Ectodermal cell (in vitro differentiated cells): ENCODE results near the gene STXBP1.

Experiments
- H3K27ac ChIP-seq: 2 replicates; pipeline ENCODE4 v1.7.0; 2013; ENCODE audit warnings: mild to moderate bottlenecking, low read depth, low read length; ENCODE audit not compliant: insufficient read depth, poor library complexity, severe bottlenecking
- H3K27me3 ChIP-seq: 2 replicates; pipeline ENCODE4 v1.7.0; 2013; ENCODE audit warnings: mild to moderate bottlenecking, low read length; ENCODE audit not compliant: insufficient read depth, control insufficient read depth, poor library complexity, severe bottlenecking
- H3K36me3 ChIP-seq: one replicate; pipeline ENCODE4 v1.7.0; 2013; ENCODE audit warnings: low read length; ENCODE audit not compliant: control insufficient read depth, insufficient read depth
- H3K4me1 ChIP-seq: one replicate; pipeline ENCODE4 v1.7.0; 2013; ENCODE audit warnings: low read length; ENCODE audit not compliant: control insufficient read depth, insufficient read depth
- H3K4me3 ChIP-seq: 2 replicates; pipeline ENCODE4 v1.7.0; 2013; ENCODE audit warnings: low read depth, low read length, control low read depth; ENCODE audit not compliant: insufficient read depth
- H3K9me3 ChIP-seq: 2 replicates; pipeline ENCODE4 v1.7.0; 2013; ENCODE audit warnings: mild to moderate bottlenecking, low read length, moderate library complexity; ENCODE audit not compliant: control insufficient read depth
- WGBS, 2 experiments: methylation state at CpG; one replicate each; pipeline ENCODE4 v1.1.7; 2013; ENCODE audit warnings: missing lambda C conversion rate in 2 of 2; 5-methylcytosine and 5-hydroxymethylcytosine counted together

Gene STXBP1

GRCh38 chr9:127654619-127655018 is 42.5 kb downstream of the STXBP1 start:
- no peaks in the 10 kb centered on the region for H3K9me3 ChIP-seq
- H3K27me3 ChIP-seq = no peaks in the 10 kb centered on the region
- H3K36me3 ChIP-seq = no peaks in the 10 kb centered on the region
- 29 to 31% methylated on average over 5 of the region's 5 CpGs for WGBS, 2 experiments
- H3K27ac ChIP-seq = no peak overlapping the region
- H3K4me1 ChIP-seq = no peaks in the 10 kb centered on the region
- H3K4me3 ChIP-seq = no peak overlapping the region

DNA sequence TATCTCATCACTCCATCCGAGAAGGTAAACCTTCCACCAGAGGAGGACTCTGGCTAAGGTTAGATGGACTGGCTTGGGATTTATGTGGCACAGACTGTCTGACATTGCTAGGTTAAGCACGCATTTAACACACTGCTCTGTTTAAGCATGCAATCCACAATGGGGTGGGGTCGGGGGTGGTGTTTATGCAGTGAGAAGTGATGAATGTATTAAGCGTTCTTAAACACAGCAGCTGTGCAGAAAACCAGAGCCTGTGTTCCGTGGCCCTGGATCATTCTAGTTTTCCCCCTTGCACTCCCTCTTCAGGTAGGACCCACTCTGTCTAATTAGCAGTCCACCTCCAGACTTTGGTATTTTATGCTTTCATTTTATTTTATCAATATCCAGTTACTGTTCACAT is 46.4 kb downstream of the STXBP1 start:
- Histone ChIP-seq H3K9me3 (no peaks in the 10 kb centered on the region), H3K36me3 (no peaks in the 10 kb centered on the region), H3K27me3 (no peaks in the 10 kb centered on the region), H3K27ac (no peak overlapping the region), H3K4me3 (no peak overlapping the region), H3K4me1 (no peaks in the 10 kb centered on the region)
- WGBS, 2 experiments = 94% methylated on average over 5 of the region's 5 CpGs

DNA sequence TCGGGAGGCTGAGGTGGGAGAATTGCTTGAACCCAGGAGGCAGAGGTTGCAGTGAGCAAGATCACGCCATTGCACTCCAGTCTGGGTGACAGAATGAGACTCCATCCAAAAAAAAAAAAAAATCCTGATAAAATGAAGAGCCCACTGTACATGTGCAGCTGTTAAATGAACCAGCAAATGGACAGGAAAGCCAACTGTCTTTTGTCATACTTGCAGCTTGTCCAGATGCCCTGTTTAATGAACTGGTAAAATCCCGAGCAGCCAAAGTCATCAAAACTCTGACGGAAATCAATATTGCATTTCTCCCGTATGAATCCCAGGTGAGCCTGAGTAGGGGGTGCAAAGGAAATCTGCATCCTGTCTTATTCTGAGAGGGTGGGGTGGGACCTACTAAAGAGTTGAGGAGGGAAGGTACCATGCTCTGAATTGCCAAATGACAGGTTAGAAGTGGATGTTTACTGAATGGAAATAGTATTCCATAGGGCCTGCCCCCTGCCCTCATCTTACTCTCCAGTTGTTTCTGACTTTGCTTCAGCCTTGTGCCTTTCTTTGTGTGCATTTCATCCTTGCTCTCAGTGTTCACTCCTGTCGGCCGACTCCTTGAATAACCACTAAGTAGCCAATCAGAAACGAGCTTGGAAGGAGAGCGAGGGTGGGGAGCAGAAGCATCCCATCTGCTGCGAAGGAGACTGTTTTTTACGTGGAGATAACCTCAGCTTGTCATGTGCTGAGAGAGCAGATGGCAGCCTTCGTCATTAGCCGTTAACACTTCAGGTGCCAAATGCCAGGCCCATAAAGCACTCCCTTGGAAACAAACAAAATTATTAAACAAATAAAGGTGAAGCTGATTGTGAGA is 49.0 kb downstream of the STXBP1 start:
- Histone ChIP-seq H3K4me1 (no peaks in the 10 kb centered on the region), H3K4me3 (no peak overlapping the region), H3K36me3 (no peaks in the 10 kb centered on the region), H3K9me3 (no peaks in the 10 kb centered on the region), H3K27me3 (no peaks in the 10 kb centered on the region), H3K27ac (peak overlapping the region; percentile 38)
- 69 to 73% methylated on average over 13 of the region's 13 CpGs for WGBS, 2 experiments

- H3K4me1 ChIP-seq = no peaks in the 10 kb centered on the region
- H3K4me3 ChIP-seq = no peak overlapping the region
- WGBS, 2 experiments = 82 to 93% methylated on average over 1 of the region's 1 CpG
- no peaks in the 10 kb centered on the region for H3K9me3 ChIP-seq
- H3K36me3 ChIP-seq = no peaks in the 10 kb centered on the region
- H3K27ac ChIP-seq = no peak overlapping the region
- H3K27me3 ChIP-seq = no peaks in the 10 kb centered on the region
Measured at GRCh38 chr9:127662617-127663016, 50.5 kb downstream of the STXBP1 start.

- H3K4me1 ChIP-seq = no peaks in the 10 kb centered on the region
- H3K4me3 ChIP-seq = no peak overlapping the region
- H3K36me3 ChIP-seq = no peaks in the 10 kb centered on the region
- H3K9me3 ChIP-seq = no peaks in the 10 kb centered on the region
- H3K27me3 ChIP-seq = no peaks in the 10 kb centered on the region
- 95 to 97% methylated on average over 7 of the region's 7 CpGs for WGBS, 2 experiments
- no peak overlapping the region for H3K27ac ChIP-seq
Measured at GRCh38 chr9:127664324-127664677, 52.2 kb downstream of the STXBP1 start.

- Histone ChIP-seq H3K4me1 (no peaks in the 10 kb centered on the region), H3K36me3 (no peaks in the 10 kb centered on the region), H3K27me3 (no peaks in the 10 kb centered on the region), H3K9me3 (no peaks in the 10 kb centered on the region), H3K4me3 (no peak overlapping the region), H3K27ac (no peak overlapping the region)
- WGBS, 2 experiments = 85% methylated on average over 10 of the region's 10 CpGs
Measured at GRCh38 chr9:127664678-127665507, 52.8 kb downstream of the STXBP1 start.

- Histone ChIP-seq H3K27me3 (no peaks in the 10 kb centered on the region), H3K27ac (no peak overlapping the region), H3K4me1 (no peaks in the 10 kb centered on the region), H3K9me3 (no peaks in the 10 kb centered on the region), H3K36me3 (peaks cover 13% of the 10 kb centered on the region), H3K4me3 (no peak overlapping the region)
- 90% methylated on average over 3 of the region's 3 CpGs for WGBS, 2 experiments
Measured at GRCh38 chr9:127667127-127667844, 55.2 kb downstream of the STXBP1 start.

GRCh38 chr9:127667906-127668305 is 55.8 kb downstream of the STXBP1 start:
- WGBS, 2 experiments = 96% methylated on average over 18 of the region's 18 CpGs
- no peaks in the 10 kb centered on the region for H3K27me3 ChIP-seq
- no peaks in the 10 kb centered on the region for H3K4me1 ChIP-seq
- H3K4me3 ChIP-seq = no peak overlapping the region
- no peaks in the 10 kb centered on the region for H3K9me3 ChIP-seq
- H3K36me3 ChIP-seq = peaks cover 13% of the 10 kb centered on the region
- no peak overlapping the region for H3K27ac ChIP-seq

GRCh38 chr9:127673234-127673633 is 61.2 kb downstream of the STXBP1 start:
- WGBS, 2 experiments = 93 to 95% methylated on average over 7 of the region's 7 CpGs
- no peaks in the 10 kb centered on the region for H3K27me3 ChIP-seq
- H3K36me3 ChIP-seq = peaks cover 20% of the 10 kb centered on the region
- no peaks in the 10 kb centered on the region for H3K4me1 ChIP-seq
- no peaks in the 10 kb centered on the region for H3K9me3 ChIP-seq
- H3K27ac ChIP-seq = no peak overlapping the region
- H3K4me3 ChIP-seq = no peak overlapping the region

DNA sequence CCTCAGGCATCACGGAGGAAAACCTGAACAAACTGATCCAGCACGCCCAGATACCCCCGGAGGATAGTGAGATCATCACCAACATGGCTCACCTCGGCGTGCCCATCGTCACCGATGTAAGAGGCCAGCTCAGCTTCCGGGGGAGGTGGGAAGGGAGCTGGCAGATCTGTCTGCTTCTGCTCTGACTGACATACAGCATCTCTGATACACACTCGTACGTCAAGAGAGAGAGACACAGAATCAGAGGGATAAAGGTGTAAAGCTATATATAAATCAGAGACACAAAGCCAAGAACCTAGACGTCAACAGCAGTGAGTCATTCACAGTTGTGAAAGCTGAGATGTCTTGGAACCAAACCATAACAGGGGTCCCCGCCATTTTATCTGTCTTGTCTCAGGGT is 64.6 kb downstream of the STXBP1 start:
- Histone ChIP-seq H3K4me1 (no peaks in the 10 kb centered on the region), H3K36me3 (peaks cover 13% of the 10 kb centered on the region), H3K4me3 (no peak overlapping the region), H3K9me3 (no peaks in the 10 kb centered on the region), H3K27ac (no peak overlapping the region), H3K27me3 (no peaks in the 10 kb centered on the region)
- 95 to 96% methylated on average over 12 of the region's 12 CpGs for WGBS, 2 experiments
